DND-41 (cell line): ENCODE measurements around the gene LDLRAD2.

Experiments used
- ATAC-seq: fragments of 200-7000 bp; cut with Tn5 transposase; 3 replicates; pipeline ENCODE4 v1.9.1; 2021; ENCODE audit warnings: low read depth; ENCODE audit not compliant: insufficient read depth
- DNase-seq: peaks from one replicate; pipeline ENCODE4 v3.0.0-alpha.2; 2020
- H2AFZ ChIP-seq: 2 replicates; pipeline ENCODE4 v1.6.0; 2012; ENCODE audit warnings: low read depth, low read length
- H3K27ac ChIP-seq: 2 replicates; pipeline ENCODE4 v1.5.1; 2012; ENCODE audit warnings: low read length, inconsistent platforms
- H3K27me3 ChIP-seq: fragments of 200-600 bp; sonication (generic); 2 replicates; pipeline ENCODE4 v1.6.0; 2012; ENCODE audit warnings: low read length, mild to moderate bottlenecking, inconsistent platforms; ENCODE audit not compliant: insufficient read depth, poor library complexity
- H3K36me3 ChIP-seq: 2 replicates; pipeline ENCODE4 v1.5.1; 2012; ENCODE audit warnings: low read length, inconsistent platforms; ENCODE audit not compliant: insufficient read depth
- H3K4me1 ChIP-seq: 2 replicates; pipeline ENCODE4 v1.5.1; 2012; ENCODE audit warnings: mild to moderate bottlenecking, low read length; ENCODE audit not compliant: insufficient read depth
- H3K4me2 ChIP-seq: 2 replicates; pipeline ENCODE4 v1.6.0; 2012; ENCODE audit warnings: mild to moderate bottlenecking, moderate library complexity, low read length, inconsistent platforms; ENCODE audit not compliant: insufficient read depth
- H3K4me3 ChIP-seq, 2 experiments: fragments of 200-600 bp in 1 of 2; shearing (Covaris generic) in 1 of 2; 2 replicates each; pipeline ENCODE4 v1.5.1; 2012 to 2016; ENCODE audit warnings: inconsistent platforms in 2 of 2, low read length in 2 of 2, mild to moderate bottlenecking in 2 of 2, low read depth in 1 of 2, moderate library complexity in 1 of 2
- H3K79me2 ChIP-seq: 2 replicates; pipeline ENCODE4 v1.6.0; 2012; ENCODE audit warnings: low read length, inconsistent platforms; ENCODE audit not compliant: insufficient read depth
- H3K9ac ChIP-seq: 2 replicates; pipeline ENCODE4 v1.6.0; 2012; ENCODE audit warnings: low read depth, mild to moderate bottlenecking, inconsistent platforms, low read length, moderate library complexity
- H3K9me3 ChIP-seq: 2 replicates; pipeline ENCODE4 v1.5.1; 2012; ENCODE audit warnings: low read length, moderate library complexity, mild to moderate bottlenecking, inconsistent platforms; ENCODE audit not compliant: insufficient read depth, severe bottlenecking
- H4K20me1 ChIP-seq: 2 replicates; pipeline ENCODE4 v1.6.0; 2012; ENCODE audit warnings: low read length; ENCODE audit not compliant: insufficient read depth
- CTCF ChIP-seq: IDR thresholded peaks from 2 replicates; pipeline ENCODE4 v1.5.1; 2012; ENCODE audit warnings: borderline replicate concordance, low read length, moderate library complexity, mild to moderate bottlenecking; ENCODE audit not compliant: poor library complexity, severe bottlenecking; ENCODE audit errors: extremely low read depth
- EZH2 ChIP-seq: IDR thresholded peaks from 3 replicates; pipeline ENCODE4 v1.6.1; 2012; ENCODE audit warnings: borderline replicate concordance, low read depth, mild to moderate bottlenecking, moderate library complexity, low read length, inconsistent platforms; ENCODE audit not compliant: severe bottlenecking

LDLRAD2 gene

GRCh38 chr1:21863981-21864380, 51.9 kb downstream of the LDLRAD2 start:
- no peaks in the 10 kb centered on the region for H3K79me2 ChIP-seq
- TF ChIP-seq EZH2 (no peak), CTCF (no peak)
- no peak for ATAC-seq
- H3K9ac ChIP-seq = no peak overlapping the region
- no peaks in the 10 kb centered on the region for H4K20me1 ChIP-seq
- H3K4me2 ChIP-seq = no peak overlapping the region
- H3K9me3 ChIP-seq = no peaks in the 10 kb centered on the region
- no peak for DNase-seq
- no peaks in the 10 kb centered on the region for H3K36me3 ChIP-seq
- H3K4me1 ChIP-seq = no peaks in the 10 kb centered on the region
- H3K27ac ChIP-seq = no peak overlapping the region
- H3K27me3 ChIP-seq = peaks cover 11% of the 10 kb centered on the region
- no peak overlapping the region for H3K4me3 ChIP-seq
- H2AFZ ChIP-seq = no peak overlapping the region

GRCh38 chr1:21864730-21865129, 52.7 kb downstream of the LDLRAD2 start:
- DNase-seq (no peak), ATAC-seq (no peak)
- H3K9ac ChIP-seq = no peak overlapping the region
- no peaks in the 10 kb centered on the region for H3K79me2 ChIP-seq
- no peaks in the 10 kb centered on the region for H3K4me1 ChIP-seq
- no peaks in the 10 kb centered on the region for H4K20me1 ChIP-seq
- H3K9me3 ChIP-seq = no peaks in the 10 kb centered on the region
- peaks cover 13% of the 10 kb centered on the region for H3K27me3 ChIP-seq
- no peaks in the 10 kb centered on the region for H3K36me3 ChIP-seq
- no peak overlapping the region for H3K4me2 ChIP-seq
- H3K27ac ChIP-seq = no peak overlapping the region
- H3K4me3 ChIP-seq = no peak overlapping the region
- TF ChIP-seq CTCF (no peak), EZH2 (no peak)
- no peak overlapping the region for H2AFZ ChIP-seq

- ATAC-seq (no peak), DNase-seq (no peak)
- Histone ChIP-seq H4K20me1 (no peaks in the 10 kb centered on the region), H3K79me2 (no peaks in the 10 kb centered on the region), H3K4me1 (no peaks in the 10 kb centered on the region), H3K27me3 (peaks cover 13% of the 10 kb centered on the region), H3K36me3 (no peaks in the 10 kb centered on the region), H2AFZ (no peak overlapping the region), H3K9me3 (no peaks in the 10 kb centered on the region), H3K9ac (no peak overlapping the region), H3K4me3 (no peak overlapping the region), H3K27ac (no peak overlapping the region), H3K4me2 (no peak overlapping the region)
- no peak for TF ChIP-seq CTCF
Measured at GRCh38 chr1:21865609-21865942, 53.5 kb downstream of the LDLRAD2 start.

GRCh38 chr1:21865943-21866706, 54.1 kb downstream of the LDLRAD2 start:
- Histone ChIP-seq H3K9me3 (no peaks in the 10 kb centered on the region), H3K79me2 (no peaks in the 10 kb centered on the region), H3K36me3 (no peaks in the 10 kb centered on the region), H3K27me3 (peaks cover 13% of the 10 kb centered on the region), H3K27ac (no peak overlapping the region), H2AFZ (no peak overlapping the region), H3K4me1 (no peaks in the 10 kb centered on the region), H4K20me1 (no peaks in the 10 kb centered on the region), H3K4me2 (no peak overlapping the region), H3K4me3 (no peak overlapping the region), H3K9ac (no peak overlapping the region)
- ATAC-seq (no peak), DNase-seq (no peak)
- TF ChIP-seq EZH2 (no peak), CTCF (no peak)
